ENCODE data around the gene MMAA.

DNA sequence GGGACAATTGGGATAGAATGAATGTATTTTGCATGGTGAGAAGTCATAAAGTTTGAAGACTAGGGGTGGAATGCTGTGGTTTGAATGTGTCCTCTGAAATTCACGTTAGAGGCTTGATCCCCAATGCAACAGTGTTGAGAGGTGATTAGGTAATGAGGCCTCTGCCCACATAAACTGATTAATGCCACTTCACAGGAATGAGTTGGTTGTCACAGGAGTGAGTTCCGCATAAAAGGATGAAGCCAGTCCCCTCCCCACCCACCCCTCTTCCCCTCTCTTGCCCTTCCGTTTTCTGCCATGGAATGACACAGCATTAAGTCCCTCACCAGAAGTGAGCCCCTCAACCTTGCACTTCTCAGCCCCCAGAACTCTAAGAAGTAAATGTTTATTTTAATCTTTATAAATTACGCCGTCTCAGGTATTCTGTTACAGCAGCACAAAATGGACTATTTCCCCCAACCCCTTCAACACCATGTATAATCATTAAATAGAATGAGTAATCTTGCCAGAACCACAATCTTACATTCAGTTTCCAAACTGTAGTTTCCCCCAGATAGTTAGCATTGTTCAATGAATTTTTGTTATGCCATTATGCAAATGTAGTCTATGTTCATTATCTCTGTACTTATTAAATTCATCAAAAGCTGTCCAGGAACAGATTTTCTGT, 5.5 kb upstream of the MMAA start:
- TF ChIP-seq POLR2A (IDR thresholded peaks at IDR 0.05): no peak
- TF ChIP-seq, protein P1, sequence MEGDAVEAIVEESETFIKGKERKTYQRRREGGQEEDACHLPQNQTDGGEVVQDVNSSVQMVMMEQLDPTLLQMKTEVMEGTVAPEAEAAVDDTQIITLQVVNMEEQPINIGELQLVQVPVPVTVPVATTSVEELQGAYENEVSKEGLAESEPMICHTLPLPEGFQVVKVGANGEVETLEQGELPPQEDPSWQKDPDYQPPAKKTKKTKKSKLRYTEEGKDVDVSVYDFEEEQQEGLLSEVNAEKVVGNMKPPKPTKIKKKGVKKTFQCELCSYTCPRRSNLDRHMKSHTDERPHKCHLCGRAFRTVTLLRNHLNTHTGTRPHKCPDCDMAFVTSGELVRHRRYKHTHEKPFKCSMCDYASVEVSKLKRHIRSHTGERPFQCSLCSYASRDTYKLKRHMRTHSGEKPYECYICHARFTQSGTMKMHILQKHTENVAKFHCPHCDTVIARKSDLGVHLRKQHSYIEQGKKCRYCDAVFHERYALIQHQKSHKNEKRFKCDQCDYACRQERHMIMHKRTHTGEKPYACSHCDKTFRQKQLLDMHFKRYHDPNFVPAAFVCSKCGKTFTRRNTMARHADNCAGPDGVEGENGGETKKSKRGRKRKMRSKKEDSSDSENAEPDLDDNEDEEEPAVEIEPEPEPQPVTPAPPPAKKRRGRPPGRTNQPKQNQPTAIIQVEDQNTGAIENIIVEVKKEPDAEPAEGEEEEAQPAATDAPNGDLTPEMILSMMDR (IDR thresholded peaks at IDR 0.05): no peak

Measured in testis (tissue), 2 donors.